Liver (tissue), 9 donors: ENCODE measurements around the gene KIAA1614. TPM values are rescaled to one million over a fixed set of nuclear protein-coding genes. Genes with fewer than 3 reads are reported as not detected.

ENCODE experiments used
- DNase-seq: peaks from one replicate; pipeline ENCODE4 v3.0.0-alpha.2; 2017; ENCODE audit warnings: low spot score
- H3K27ac ChIP-seq, 2 donors: one replicate each; pipeline ENCODE4 v1.7.0; 2013; ENCODE audit warnings: inconsistent platforms in 2 of 2, low read length in 2 of 2, control low read depth in 1 of 2, low read depth in 1 of 2, mild to moderate bottlenecking in 1 of 2
- H3K27me3 ChIP-seq, 4 donors: one replicate each; pipeline versions ENCODE4 v1.6.1 to v1.7.0; 2013; ENCODE audit warnings: low read length in 3 of 4, inconsistent platforms in 1 of 4, mild to moderate bottlenecking in 1 of 4, moderate library complexity in 1 of 4; ENCODE audit not compliant: control insufficient read depth in 4 of 4, insufficient read depth in 4 of 4
- H3K36me3 ChIP-seq, 4 donors: one replicate each; pipeline versions ENCODE4 v1.6.1 to v1.7.0; 2013; ENCODE audit warnings: low read length in 3 of 4, mild to moderate bottlenecking in 3 of 4, low read depth in 1 of 4, moderate library complexity in 1 of 4; ENCODE audit not compliant: control insufficient read depth in 4 of 4, insufficient read depth in 3 of 4
- H3K4me1 ChIP-seq, 4 donors: one replicate each; pipeline versions ENCODE4 v1.6.1 to v1.7.0; 2013; ENCODE audit warnings: low read length in 3 of 4, mild to moderate bottlenecking in 3 of 4, moderate library complexity in 1 of 4; ENCODE audit not compliant: control insufficient read depth in 4 of 4, insufficient read depth in 4 of 4
- H3K4me3 ChIP-seq, 3 donors: one replicate each; pipeline versions ENCODE4 v1.6.1 to v1.7.0; 2013; ENCODE audit warnings: low read length in 3 of 3, control low read depth in 1 of 3, low read depth in 1 of 3, mild to moderate bottlenecking in 1 of 3
- H3K9ac ChIP-seq, 2 donors: one replicate each; pipeline ENCODE4 v1.7.0; 2013; ENCODE audit warnings: low read length in 2 of 2, mild to moderate bottlenecking in 2 of 2, moderate library complexity in 2 of 2, control low read depth in 1 of 2, low read depth in 1 of 2
- H3K9me3 ChIP-seq, 4 donors: one replicate each; pipeline versions ENCODE4 v1.6.1 to v1.7.0; 2013; ENCODE audit warnings: low read length in 3 of 4; ENCODE audit not compliant: control insufficient read depth in 4 of 4
- ATF3 ChIP-seq: IDR thresholded peaks from 2 replicates; pipeline ENCODE4 v1.6.1; 2016; ENCODE audit warnings: antibody characterized with exemption
- CTCF ChIP-seq: fragments of 150-350 bp; IDR thresholded peaks from 2 replicates; pipeline ENCODE4 v1.5.1; 2017; ENCODE audit warnings: improper control_type of control experiment, low read depth, low read length; ENCODE audit not compliant: missing input control
- EGR1 ChIP-seq, 2 donors: IDR thresholded peaks; 2 replicates each; pipeline ENCODE4 v1.6.1; 2016 to 2018; ENCODE audit warnings: antibody characterized with exemption in 2 of 2, low read depth in 2 of 2
- FOXA1 ChIP-seq: IDR thresholded peaks from 2 replicates; pipeline ENCODE4 v1.6.1; 2016; ENCODE audit warnings: antibody characterized with exemption
- FOXA2 ChIP-seq: IDR thresholded peaks from 2 replicates; pipeline ENCODE4 v1.6.1; 2016; ENCODE audit warnings: antibody characterized with exemption
- GABPA ChIP-seq, 2 donors: IDR thresholded peaks in 1 of 2; conservative IDR thresholded peaks in 1 of 2; 2 replicates each; pipeline ENCODE4 v1.6.1; 2016; ENCODE audit warnings: antibody characterized with exemption in 2 of 2, mild to moderate bottlenecking in 1 of 2, moderate library complexity in 1 of 2
- HNF4A ChIP-seq, 2 donors: conservative IDR thresholded peaks; 2 replicates each; pipeline ENCODE4 v1.6.1; 2016; ENCODE audit warnings: antibody characterized with exemption in 2 of 2, mild to moderate bottlenecking in 2 of 2
- HNF4G ChIP-seq: IDR thresholded peaks from 2 replicates; pipeline ENCODE4 v1.6.1; 2016; ENCODE audit warnings: antibody characterized with exemption
- JUND ChIP-seq, 2 donors: IDR thresholded peaks; 2 replicates each; pipeline ENCODE4 v1.6.1; 2016; ENCODE audit warnings: antibody characterized with exemption in 2 of 2
- MAX ChIP-seq: IDR thresholded peaks from 2 replicates; pipeline ENCODE4 v1.6.1; 2016; ENCODE audit warnings: antibody characterized with exemption
- NR2F2 ChIP-seq: IDR thresholded peaks from 2 replicates; pipeline ENCODE4 v1.6.1; 2016; ENCODE audit warnings: antibody characterized with exemption
- RAD21 ChIP-seq, 2 donors: IDR thresholded peaks; 2 replicates each; pipeline ENCODE4 v1.6.1; 2016; ENCODE audit warnings: antibody characterized with exemption in 2 of 2, mild to moderate bottlenecking in 2 of 2
- REST ChIP-seq: IDR thresholded peaks from 2 replicates; pipeline ENCODE4 v1.6.1; 2016; ENCODE audit warnings: antibody characterized with exemption, mild to moderate bottlenecking
- RXRA ChIP-seq, 2 donors: IDR thresholded peaks; 2 replicates each; pipeline ENCODE4 v1.6.1; 2017 to 2018; ENCODE audit warnings: antibody characterized with exemption in 2 of 2, mild to moderate bottlenecking in 1 of 2
- SP1 ChIP-seq: IDR thresholded peaks from 2 replicates; pipeline ENCODE4 v1.6.1; 2018; ENCODE audit warnings: antibody characterized with exemption, mild to moderate bottlenecking
- TAF1 ChIP-seq: conservative IDR thresholded peaks from 2 replicates; pipeline ENCODE4 v1.6.1; 2016; ENCODE audit warnings: antibody characterized with exemption, mild to moderate bottlenecking
- YY1 ChIP-seq: IDR thresholded peaks from 2 replicates; pipeline ENCODE4 v1.6.1; 2016; ENCODE audit warnings: antibody characterized with exemption, mild to moderate bottlenecking
- ZBTB33 ChIP-seq: IDR thresholded peaks from 2 replicates; pipeline ENCODE4 v1.6.1; 2016; ENCODE audit warnings: antibody characterized with exemption
- WGBS: extraction: QIAGEN DNeasy Blood & Tissue Kit; methylation state at CpG from one replicate; pipeline ENCODE4 v1.1.7; 2013; 5-methylcytosine and 5-hydroxymethylcytosine counted together
- polyA plus RNA-seq, 2 donors: library from polyadenylated mRNA; stranded (reverse) in 1 of 2; unstranded in 1 of 2; fragments of 200-250 nt in 1 of 2; fragments of >200 nt in 1 of 2; fragmentation: Nextera tagmentation in 1 of 2; extraction: Ambion mirVana in 1 of 2; gene quantifications; one replicate each; pipeline versions ENCODE4 v1.2.1 to v1.2.3, GENCODE V29; 2013 to 2015
- total RNA-seq, 2 donors: library from RNA; depleted of rRNA; stranded (reverse); fragments of >200 nt; gene quantifications; one replicate each; pipeline ENCODE4 v1.2.3, GENCODE V29; 2014
- donor health status: healthy.
- donor health status: healthy.
- donor health status: healthy.
- donor health status: healthy.
- donor health status: healthy.

Gene KIAA1614
- total and polyA plus RNA-seq, 4 donors = 0.21 to 1.1 (median 0.40) TPM

GRCh38 chr1:180973369-180973768, 60.7 kb downstream of the KIAA1614 start:
- H3K27ac ChIP-seq = no peak overlapping the region
- peaks cover 1 to 12% (median 11%) of the 10 kb centered on the region in 4 donors for H3K36me3 ChIP-seq
- H3K4me3 ChIP-seq = no peak overlapping the region
- 75% methylated on average over 4 of the region's 4 CpGs for WGBS
- DNase-seq = no peak
- TF ChIP-seq YY1 = no peak
- no peak for TF ChIP-seq CTCF
- no peak for TF ChIP-seq ZBTB33
- no peak for TF ChIP-seq FOXA1
- TF ChIP-seq JUND (IDR thresholded peaks at IDR 0.05) = no peak
- TF ChIP-seq EGR1 (IDR thresholded peaks at IDR 0.05; ENCODE audit: low read depth in 2 of 2) = no peak
- TF ChIP-seq TAF1 = no peak
- no peak for TF ChIP-seq REST
- TF ChIP-seq FOXA2 = no peak
- no peak for TF ChIP-seq NR2F2
- no peak for TF ChIP-seq HNF4G
- TF ChIP-seq MAX = no peak
- no peak for TF ChIP-seq SP1
- no peak for TF ChIP-seq RXRA (IDR thresholded peaks at IDR 0.05)
- TF ChIP-seq HNF4A (conservative IDR thresholded peaks at IDR 0.05) = no peak
- no peak for TF ChIP-seq GABPA (IDR thresholded peaks at IDR 0.05 in 1 of 2, conservative IDR thresholded peaks at IDR 0.05 in 1 of 2)
- no peak for TF ChIP-seq ATF3
- TF ChIP-seq RAD21 (IDR thresholded peaks at IDR 0.05) = no peak
- H3K9ac ChIP-seq = no peak overlapping the region
- no peaks in the 10 kb centered on the region for H3K9me3 ChIP-seq
- H3K27me3 ChIP-seq = no peaks in the 10 kb centered on the region
- peaks cover 0 to 7% (median 1%) of the 10 kb centered on the region in 4 donors for H3K4me1 ChIP-seq
